Stimulated activated CD4-positive, alpha-beta T cell treated with anti-CD3 and anti-CD28 coated beads, Interleukin-1b, Interleukin-23, amount 100 ng/mL, for 4 hours (primary cell): ENCODE results near the gene EML2.

Experiments
- DNase-seq, 2 donors: peaks; one replicate each; pipeline ENCODE4 v3.0.0-alpha.2; 2020; ENCODE audit warnings: low read depth in 2 of 2

The EML2 gene

DNA sequence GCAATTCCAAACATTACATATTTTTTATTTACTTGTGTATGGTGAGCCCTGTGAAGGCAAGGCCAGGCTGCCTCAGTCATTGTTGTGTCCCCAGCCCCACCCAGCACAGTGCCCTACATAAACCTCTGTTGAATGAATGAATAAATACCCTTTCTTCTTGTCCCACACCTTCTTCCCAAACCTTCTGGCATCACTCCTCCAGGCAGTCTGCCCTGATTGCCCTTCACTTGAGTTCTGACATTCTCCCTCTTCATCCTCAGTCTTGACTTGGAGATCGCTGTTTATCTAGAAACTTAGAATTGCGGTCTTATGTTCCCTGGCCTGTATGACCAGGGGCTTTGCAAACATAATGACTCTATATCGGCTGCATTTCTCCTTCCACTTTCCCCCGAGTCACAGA, 49.4 kb downstream of the EML2 start:
- no peak for DNase-seq

DNA sequence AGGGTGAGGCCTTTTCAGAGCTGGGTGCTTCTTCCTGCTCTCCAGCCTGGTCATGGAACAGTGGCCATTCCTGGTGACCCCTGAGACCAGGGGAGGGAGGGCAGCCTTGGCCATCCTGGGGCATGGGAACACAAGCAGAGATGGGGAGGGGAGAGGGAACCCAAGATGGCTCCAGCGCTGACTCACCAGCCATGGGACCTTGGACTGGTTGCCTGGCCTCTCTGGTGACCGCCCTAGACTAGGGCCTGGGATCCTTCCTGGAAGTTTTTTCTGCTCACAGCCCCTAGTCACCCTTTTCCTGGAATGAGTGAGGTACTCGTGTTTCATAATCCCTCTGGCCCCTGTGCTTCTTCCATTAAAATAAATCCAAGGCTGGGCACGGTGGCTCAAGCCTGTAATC, 51.3 kb downstream of the EML2 start:
- no peak for DNase-seq

DNA sequence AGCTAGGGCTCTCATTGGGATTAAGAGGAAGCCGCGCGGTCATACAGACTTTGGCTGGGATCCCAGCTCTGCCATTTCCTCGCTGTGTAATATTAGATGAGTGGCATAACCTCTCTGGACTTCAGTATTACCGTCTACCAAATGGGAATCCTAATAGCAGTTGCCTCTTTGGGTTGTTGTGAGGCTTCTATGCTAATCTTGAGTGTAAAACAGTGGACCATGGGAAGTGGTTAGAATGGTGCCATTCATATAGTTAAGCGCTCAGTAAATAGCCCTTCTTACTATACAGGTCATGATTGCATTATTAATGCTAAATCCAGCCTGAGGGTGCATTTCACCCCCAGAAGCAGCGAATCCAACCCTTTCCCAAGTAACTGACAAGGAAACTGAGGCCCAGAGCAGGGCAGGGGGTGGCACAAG, 54.0 kb downstream of the EML2 start:
- DNase-seq = no peak

DNA sequence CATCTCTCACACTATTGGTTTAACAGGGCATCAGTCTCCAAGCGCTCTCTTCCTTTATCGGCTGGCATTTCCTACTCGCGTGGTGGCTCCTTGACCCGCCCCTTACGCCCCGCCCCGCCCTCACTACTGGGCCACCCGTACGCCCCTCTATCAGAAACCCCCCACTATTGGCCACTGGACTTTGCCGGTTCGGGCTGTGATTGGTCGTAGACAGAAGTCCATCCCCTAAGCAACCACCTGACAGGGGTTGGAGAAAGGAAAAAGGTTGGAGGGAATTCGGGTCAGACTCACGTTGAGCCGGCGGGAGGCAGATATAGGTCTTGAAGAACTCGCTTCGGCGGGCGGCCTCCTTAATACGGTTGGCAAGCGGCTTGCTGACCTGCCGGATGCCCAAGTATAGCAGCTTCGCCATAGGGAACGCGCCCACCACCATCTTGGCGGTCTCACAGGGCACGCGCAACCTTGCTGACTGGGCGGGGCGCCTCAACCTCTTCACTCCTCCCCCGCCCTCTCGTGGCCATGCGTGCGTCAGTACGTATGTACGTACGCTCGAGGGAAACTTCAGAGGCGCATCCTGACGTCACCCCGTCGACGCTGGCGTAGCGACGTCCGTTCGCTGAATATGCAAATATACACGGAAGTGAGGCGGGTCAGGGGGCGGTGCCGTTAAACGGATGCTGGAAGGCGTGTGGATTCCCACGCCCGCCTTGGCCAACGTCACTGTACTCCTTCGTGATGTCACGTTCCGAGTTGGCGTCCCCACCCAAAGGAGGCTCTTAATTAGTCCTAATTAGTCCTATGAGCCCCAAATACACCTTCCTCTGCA, 54.7 kb downstream of the EML2 start, which contains the start of gene OPA3:
Gene OPA3 (minus strand): TSS at position 471 of the 826 bp plus-strand sequence. CDS start 38 bp downstream, at position 433.
- peak; percentile 97 to 98 for DNase-seq

DNA sequence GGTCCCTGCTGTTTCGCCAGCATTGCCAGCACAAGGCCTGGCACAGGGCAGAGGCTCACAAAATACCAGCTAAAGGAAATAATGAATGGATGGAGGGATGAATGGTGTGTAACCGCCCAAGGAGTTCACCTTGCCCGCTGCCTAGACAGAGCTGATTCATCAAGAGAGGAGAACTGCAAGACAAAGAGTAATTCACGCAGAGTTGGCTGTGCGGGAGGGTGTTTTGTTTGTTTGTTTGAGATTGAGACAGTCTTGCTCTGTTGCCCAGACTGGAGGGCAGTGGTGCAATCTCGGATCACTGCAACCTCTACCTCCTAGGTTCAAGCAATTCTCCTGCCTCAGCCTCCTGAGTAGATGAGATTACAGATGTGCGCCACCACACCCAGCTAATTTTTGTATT, 57.6 kb downstream of the EML2 start:
- no peak for DNase-seq

DNA sequence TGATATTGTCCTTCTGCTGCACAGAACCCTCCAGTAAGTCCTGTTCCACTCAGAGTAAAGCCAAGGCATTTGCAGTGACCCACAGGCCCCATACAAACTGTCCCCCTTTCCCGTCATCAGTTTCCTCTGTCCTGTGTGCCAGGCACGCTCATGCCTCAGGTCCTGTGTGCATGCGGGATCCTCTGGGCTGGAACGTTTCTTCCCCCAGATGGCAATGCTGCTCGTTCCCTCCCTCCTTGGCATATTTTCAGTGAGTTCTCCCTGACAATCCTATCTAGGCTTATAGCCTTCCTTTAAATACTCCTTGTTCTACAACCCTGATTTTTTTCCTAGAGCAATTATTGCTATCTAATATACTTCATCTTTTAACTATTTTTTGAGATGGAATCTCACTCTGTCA, 60.3 kb downstream of the EML2 start:
- no peak for DNase-seq

DNA sequence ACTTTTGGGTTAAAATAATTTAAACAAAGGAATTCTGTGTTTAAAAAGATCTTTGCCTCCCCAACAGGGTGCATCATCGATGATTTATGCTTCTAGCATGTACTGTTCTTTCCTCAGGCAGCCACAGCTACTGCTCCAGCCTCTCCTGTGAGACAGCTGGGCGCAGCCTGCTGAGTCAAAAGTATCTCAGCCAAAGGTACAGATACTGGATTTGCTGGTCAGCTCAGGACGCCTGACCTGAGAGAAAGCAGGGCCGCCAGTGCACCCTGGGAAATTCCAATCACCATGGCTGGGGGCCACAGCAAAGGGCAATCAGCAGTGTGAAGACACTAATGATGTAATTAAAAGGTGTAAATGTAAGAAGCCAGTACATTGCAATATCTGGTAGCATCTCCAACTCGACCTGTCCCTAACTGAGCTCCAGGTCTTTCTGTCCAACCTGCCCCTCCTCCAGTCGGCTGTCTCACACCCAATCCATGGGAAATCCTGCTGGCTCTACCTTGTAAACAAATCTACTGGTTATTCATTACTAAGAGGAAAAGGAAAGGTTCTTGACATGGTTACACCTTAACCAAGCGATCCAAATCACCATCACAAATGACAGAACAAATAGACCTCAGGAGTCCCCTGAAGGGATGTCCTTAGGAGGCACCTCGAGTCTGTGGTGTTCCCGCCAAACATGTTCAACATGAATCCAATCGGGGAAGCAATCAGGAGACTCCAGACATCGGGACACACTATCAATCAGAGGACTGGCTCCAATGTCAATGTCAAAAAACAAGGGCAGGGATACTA, 61.9 kb downstream of the EML2 start:
- no peak for DNase-seq

DNA sequence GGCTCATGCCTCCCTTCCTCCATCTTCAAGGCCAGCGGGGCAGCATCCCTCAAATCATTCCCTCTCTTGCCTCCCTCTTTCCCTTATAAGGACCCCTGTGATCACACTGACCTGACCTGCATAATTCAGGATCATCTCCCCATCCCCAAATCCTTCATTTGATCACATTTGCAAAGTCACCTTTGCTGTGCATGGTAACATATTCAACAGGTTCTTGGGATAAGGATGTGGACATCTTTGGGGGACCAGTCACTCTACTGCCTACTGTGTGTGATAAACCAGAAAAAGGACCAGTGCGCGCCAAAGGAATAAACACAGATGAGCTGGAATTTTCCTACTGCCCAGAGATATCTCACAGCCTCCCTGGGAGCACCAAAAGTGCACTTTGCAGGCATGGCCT, 62.5 kb downstream of the EML2 start:
- DNase-seq = no peak

DNA sequence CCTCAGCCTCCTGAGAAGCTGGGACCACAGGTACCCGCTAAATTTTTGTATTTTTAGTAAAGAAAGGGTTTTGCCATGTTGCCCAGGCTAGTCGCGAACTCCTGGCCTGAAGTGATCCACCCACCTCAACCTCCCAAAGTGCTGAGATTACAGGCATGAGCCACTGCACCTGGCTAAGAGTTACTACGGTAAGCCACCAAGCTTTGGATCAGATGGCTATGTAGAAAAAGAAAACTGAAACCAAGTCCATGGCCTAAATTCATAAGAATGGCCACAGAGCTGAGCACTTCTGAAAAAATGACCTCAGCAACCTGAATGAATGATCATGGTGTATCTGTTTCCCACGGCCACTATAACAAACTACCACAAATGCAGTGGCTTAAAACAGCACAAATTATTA, 64.0 kb downstream of the EML2 start:
- no peak for DNase-seq

DNA sequence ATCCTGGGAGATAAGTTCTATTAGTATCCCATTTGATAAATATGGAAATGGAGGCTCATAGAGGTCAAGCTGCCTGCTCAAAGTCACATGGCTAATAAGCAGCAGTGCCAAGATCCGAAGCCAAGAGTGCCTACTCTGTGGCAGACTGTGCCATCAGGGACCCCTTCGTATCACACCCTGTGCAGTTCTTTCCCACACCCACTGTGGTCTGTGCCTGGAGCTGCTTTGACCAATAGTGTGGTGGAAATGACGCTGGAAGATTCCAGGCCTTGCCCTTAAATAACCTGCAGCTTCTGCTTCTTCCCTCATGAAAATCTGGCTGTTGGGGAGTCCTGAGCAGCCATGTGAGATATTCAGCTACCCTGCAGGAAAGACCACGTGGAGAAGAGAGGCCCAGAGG, 64.7 kb downstream of the EML2 start:
- no peak for DNase-seq

DNA sequence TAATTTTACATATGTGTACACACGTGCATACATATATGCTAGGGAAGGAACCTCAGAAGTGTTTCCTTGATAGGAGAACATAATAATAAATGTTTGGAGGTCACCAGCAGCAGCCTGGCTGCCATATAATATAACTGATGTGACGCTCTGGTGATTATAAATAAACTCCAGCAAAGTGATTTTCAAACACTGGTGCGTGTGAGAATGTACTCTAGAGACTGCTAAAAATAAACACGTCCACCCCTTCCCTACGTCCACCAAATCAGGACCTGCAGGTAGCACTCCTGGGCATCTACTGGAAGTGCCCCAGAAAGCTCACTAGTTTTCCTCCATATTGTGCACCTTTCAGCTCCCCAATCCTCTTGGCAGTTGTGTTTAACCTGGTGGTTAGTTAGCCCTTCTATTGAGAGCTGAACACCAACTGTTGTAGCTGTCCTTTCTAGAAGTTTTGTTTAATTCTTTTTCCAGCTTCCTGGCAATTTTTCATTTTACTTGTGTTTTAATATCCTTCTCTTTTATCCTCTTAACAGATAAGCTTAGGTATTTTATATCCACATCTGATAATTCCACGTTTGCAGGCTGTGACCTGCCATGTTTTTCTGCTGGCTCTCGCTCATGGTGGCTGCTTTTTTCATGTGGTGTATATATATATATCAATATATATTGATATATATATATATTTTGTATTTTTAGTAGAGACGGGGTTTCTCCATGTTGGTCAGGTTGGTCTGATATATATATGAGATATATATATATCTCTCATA, 67.6 kb downstream of the EML2 start:
- no peak for DNase-seq

DNA sequence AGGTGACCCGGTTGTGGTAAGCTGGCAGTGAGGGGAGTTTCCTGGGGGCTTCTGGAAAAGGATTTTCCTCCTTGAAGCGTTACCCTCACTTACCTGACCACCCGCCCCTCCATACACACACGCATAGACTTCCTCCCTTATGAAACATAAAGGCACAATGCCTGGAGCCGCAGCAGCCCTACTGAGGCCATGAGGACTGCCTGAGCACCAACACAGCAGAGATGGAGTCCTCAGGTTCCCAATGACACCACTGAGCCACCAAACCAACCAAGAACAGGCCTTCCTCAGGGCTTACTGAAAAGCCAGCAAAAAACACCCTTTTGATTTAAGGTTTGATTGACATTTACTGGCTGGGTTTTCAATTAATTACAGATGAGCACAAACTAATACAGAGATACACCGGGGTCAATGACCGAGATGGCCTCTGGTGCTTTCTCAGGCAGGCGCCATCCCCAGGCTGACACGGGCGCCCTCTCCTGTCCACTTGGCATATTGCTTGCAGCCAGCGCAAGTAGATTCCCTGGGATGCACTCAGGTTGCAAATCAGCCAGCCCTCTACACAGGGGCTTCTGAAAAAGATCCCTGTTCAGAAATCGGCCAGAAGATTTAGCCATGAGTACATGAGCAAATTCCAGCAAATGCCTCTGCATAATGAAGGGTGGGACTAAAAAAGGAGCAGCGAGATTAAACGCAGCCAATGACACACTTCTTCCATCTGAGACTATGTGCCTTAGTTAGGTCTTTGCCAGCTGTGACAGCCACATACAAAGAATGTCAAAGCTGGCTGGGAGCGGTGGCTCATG, 69.4 kb downstream of the EML2 start:
- peak; percentile 38 to 50 for DNase-seq

DNA sequence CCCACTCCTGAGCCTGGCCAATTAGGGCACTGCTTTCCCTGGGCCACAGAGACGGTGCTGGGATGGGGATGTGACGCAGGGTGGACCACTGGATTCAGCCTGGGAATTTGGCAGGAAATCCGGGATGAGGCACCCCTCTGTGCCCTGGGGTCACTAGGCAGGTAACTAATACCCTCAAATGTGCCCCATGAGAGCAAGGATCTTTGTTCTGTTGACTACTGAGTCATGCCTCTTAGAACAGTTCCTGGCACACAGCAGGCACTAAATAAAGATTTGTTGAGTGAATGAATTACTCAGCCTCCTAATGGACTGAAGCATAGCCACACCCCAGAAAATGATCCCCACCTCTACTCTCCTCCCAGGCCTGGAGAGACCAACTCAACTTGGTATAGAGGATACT, 70.5 kb downstream of the EML2 start:
- no peak for DNase-seq

DNA sequence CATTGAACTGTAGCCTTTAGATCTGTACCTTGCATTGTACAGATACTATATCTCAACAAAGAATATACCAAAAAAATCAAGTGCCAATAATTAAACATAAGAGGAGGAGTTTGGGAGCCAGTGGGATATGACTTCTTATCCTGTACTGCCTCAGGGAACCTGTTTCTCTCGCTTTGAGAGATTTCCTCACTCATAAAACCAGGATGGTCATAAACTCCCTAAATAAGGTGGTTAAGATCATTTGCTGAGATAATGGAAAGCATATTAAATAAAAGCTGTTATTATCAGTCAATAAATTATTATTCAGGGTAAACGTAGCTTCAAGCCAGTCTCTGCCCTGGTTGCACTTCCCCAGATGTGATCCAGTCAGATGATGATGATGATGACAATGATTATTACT, 71.6 kb downstream of the EML2 start:
- no peak for DNase-seq

DNA sequence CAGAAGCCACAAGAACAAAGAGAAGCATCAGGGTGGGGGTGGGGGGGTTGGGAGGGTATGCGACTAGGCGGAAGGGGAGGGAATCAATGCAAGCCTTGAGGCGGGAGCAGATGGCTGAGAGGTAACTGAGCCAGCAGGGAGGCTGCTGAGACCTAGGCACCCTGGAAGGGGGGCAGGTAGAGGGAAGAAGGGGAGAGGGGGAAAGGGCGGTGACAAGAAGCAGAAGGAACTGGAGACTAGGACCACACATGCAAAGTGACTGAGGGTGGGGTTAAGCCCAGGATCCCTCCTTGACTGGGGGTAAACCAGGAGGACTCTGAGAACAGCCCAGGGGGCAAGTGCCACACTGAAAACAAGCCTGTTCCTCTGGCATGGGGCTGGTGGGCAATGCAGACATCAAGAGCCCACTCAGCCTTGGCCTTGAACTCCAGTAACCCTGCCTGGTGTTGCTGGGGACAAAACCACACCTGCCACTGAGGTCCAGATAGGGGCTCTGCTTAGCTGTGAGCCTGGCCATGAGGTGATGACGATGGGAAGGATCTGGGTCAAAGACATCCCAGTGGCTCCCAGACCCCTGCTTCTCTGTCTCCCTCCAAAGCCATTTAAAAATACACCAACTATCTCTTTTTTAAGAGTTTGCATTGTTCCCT, 74.9 kb downstream of the EML2 start:
- no peak for DNase-seq

DNA sequence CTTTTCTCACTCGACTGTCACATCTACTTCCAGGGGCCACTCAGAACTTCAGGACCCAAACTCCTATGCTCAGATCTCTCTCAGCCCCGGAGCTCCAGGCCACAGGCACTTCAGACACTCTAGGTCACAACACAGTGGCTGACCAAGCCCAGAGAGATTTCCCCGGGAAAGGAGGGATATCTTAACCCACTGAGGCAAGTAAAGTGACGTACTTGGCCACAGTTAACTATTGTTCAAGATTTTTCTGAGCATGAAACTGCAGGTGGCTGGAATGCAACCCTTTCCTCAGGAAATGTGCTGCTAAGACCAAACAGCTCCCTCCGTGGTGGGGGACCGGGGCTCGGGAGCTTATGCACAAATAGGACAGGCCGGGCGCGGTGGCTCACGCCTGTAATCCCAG, 78.5 kb downstream of the EML2 start:
- no peak for DNase-seq

DNA sequence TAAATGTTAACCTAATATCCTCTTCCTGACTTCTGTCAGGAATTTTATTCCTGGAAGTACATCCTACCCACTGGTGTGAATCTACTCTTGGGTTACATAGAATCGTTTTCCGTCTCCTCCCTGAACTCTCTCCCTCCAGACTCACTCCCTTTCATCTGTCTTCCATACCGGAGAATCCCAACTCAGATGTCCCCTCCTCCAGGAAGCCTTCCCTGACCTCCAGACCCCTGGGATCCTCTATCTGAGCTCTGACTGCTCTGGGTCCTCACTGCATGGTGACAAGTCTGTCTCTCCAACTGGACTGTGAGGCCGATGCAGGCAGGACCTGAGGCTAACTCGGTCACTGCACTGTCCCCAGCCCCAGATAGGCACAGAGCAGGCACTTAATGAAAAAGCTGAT, 79.2 kb downstream of the EML2 start:
- DNase-seq = no peak
